PC-3 (cell line): Measurements from ENCODE around the gene CEBPE.

Experiments
- CTCF ChIP-seq: fragments of 300-600 bp; sonication (generic); conservative IDR thresholded peaks from 2 replicates; pipeline ENCODE4 v1.5.1; 2017; ENCODE audit warnings: antibody characterized with exemption, low read depth, mild to moderate bottlenecking, low read length
- EZH2 ChIP-seq: fragments of 300-600 bp; sonication (generic); IDR thresholded peaks from one replicate; pipeline ENCODE4 v1.6.1; 2017; ENCODE audit warnings: antibody characterized with exemption, mild to moderate bottlenecking, low read length; ENCODE audit not compliant: unreplicated experiment
- EZH2phosphoT487 ChIP-seq: fragments of 300-600 bp; sonication (generic); IDR thresholded peaks from 2 replicates; pipeline ENCODE4 v1.6.1; 2018; ENCODE audit warnings: mild to moderate bottlenecking, antibody characterized with exemption, low read length, borderline replicate concordance

GRCh38 chr14:23128969-23129758, 10.1 kb upstream of the CEBPE start:
- TF ChIP-seq CTCF (no peak), EZH2phosphoT487 (no peak), EZH2 (no peak)
